Activated CD8-positive, alpha-beta memory T cell treated with anti-CD3 and anti-CD28 coated beads, Interleukin-2, amount 50 U/mL, for 4 hours (primary cell): Measurements from ENCODE around the gene SHMT2.

ENCODE experiments used
- DNase-seq: peaks from one replicate; pipeline ENCODE4 v3.0.0-alpha.2; 2020

SHMT2 gene

GRCh38 chr12:57216014-57216911, 13.2 kb upstream of the SHMT2 start, which contains the start of gene NXPH4:
Gene NXPH4 (plus strand): TSS chr12:57216794. CDS start chr12:57216970, 176 bp downstream.
- DNase-seq, result peak; percentile 74

- no peak for DNase-seq
Measured at GRCh38 chr12:57216921-57217879, 12.3 kb upstream of the SHMT2 start.

- no peak for DNase-seq
Measured at GRCh38 chr12:57218030-57218853, 11.3 kb upstream of the SHMT2 start.

GRCh38 chr12:57219205-57219992, 10.1 kb upstream of the SHMT2 start:
- no peak for DNase-seq

GRCh38 chr12:57219993-57220754, 9.3 kb upstream of the SHMT2 start:
- DNase-seq, result no peak

GRCh38 chr12:57220770-57221168, 8.7 kb upstream of the SHMT2 start:
- DNase-seq, result no peak

GRCh38 chr12:57221169-57221917, 8.2 kb upstream of the SHMT2 start:
- no peak for DNase-seq

GRCh38 chr12:57222286-57223190, 7.0 kb upstream of the SHMT2 start:
- no peak for DNase-seq

GRCh38 chr12:57223191-57224165, 6.0 kb upstream of the SHMT2 start:
- DNase-seq, result no peak

GRCh38 chr12:57224278-57224972, 5.1 kb upstream of the SHMT2 start:
- DNase-seq, result no peak

- DNase-seq, result peak; percentile 61
Measured at GRCh38 chr12:57224973-57225679, 4.4 kb upstream of the SHMT2 start.

GRCh38 chr12:57225680-57226210, 3.8 kb upstream of the SHMT2 start:
- no peak for DNase-seq

- no peak for DNase-seq
Measured at GRCh38 chr12:57226588-57227314, 2.8 kb upstream of the SHMT2 start.

GRCh38 chr12:57227315-57228115, 2.0 kb upstream of the SHMT2 start:
- no peak for DNase-seq
